NCI-H187 (cell line): ENCODE results near the gene GNRHR.
"Not testable (repeated sequence)": the region's sequence is repeated elsewhere in the genome, so short reads cannot be mapped to it uniquely, and the experiment has no call there.

Experiments used
- DNase-seq, 2 experiments: peaks; one replicate each; lab custom pipeline; 2025; lab: John Stamatoyannopoulos, UW

The GNRHR gene, protein sequence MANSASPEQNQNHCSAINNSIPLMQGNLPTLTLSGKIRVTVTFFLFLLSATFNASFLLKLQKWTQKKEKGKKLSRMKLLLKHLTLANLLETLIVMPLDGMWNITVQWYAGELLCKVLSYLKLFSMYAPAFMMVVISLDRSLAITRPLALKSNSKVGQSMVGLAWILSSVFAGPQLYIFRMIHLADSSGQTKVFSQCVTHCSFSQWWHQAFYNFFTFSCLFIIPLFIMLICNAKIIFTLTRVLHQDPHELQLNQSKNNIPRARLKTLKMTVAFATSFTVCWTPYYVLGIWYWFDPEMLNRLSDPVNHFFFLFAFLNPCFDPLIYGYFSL

DNA sequence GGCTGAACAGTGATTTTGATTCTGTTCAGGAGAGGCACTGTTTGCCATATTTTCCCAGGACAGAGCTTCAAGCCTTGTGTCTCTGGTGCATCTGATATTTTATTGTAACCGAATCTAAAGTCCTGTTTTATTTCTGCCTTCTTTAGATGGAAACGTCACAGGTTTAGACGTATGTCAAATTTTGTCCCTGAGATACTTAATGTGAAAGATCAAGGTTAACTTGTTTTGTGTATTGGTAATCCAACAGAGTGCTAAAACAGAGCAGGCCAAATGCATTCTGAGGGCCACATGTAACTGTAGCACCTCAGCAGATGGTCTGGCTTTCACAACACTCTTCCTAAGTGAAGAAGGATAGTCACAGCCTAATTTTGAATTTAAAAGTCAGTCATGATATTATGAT is at the start of gene GNRHR:
GNRHR (minus strand) TSS at position 101 of the 400 bp plus-strand sequence; CDS start at position 48, 53 bp downstream.
- DNase-seq, result no peak

DNA sequence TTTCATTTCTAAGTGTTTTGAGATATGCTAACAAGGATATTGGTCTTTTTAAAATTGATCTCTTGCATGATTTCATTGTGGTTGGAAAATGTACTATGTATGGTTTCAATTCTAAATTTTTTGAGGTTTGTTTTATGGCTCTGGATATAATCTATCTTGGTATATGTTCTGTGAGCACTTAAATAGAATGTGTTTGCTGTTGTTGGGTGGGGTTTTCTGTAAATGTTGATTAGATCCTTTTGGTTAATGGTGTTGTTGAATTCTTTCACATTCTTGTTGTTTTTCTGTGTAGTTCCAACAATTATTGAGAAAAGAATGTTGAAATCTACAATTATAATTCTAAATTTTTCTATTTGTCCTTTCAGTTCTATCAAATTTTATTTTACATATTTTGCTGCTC is 42.6 kb upstream of the GNRHR start:
- no peak for DNase-seq

DNA sequence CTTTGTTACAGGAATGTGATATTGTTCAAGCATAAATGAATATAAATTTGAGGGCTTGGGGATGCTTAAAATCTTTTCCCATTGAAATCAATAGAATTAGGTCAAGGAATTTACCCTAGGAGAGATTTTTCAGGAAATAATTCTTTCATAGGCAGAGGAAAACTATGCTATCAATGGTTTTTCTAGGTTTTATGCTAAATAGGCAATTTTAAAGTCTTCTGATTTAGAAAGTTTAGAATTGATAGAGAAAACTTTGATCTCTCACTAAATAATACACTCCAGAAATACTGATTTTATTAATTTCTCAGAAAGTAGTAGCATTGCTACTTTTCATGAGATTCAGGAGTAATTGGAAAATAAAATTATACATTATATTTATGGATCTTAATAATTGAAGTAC is 36.5 kb upstream of the GNRHR start:
- no peak for DNase-seq

DNA sequence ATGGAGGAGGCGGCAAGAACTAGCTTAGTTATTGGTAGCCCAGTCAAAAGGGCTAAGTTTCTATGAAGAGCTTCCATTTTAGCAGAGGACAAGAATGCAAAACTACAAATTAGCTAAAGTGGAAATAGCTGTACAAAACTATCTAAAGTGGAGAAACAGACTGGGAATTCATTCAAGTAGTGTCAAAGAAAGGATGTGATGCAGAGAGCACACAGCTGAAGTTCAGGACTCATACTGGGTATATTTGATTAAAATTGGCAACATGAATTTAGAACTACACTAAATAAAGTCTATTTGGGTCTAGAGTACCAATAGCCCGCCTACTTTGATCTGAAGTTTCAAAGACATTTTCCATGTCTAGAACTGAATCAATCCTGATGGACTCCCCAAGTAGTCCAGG is 33.1 kb upstream of the GNRHR start:
- DNase-seq, result no peak

DNA sequence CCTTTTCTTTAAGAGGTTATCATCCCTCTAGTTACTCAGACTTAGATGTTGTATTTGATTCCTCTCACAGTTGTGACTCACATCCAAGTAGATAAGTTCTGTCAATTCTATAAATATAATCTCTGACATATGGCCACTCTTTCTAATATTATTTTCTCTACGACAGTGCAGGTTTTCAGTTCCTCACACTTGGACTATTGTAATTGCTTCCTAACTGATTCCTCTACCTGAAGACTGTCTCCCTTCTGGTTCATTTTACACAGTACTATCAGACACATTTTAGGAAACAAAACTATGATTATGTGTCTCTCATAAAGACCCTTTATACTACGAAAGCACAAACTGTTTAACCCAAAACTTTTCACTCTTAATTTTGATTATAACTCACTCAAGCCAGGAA is 31.3 kb upstream of the GNRHR start:
- DNase-seq, result no peak

DNA sequence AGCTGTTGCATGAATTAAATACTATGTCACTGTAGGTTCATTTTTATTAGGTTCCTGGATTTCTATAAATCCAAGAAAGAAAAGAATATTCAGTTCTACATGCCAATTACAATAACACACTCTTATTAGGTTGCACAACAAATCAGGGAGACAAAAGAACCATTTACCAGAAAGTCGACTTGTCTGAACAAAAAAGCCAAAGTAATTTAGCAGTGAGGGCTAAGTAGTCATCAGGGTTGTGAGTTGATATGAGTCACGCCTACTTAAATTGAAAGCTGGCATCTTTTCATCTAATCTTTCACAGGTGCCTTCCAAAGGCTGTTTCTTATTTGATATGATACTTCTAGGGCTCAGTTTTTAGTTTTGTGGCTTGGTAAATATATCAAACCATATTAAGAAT is 25.4 kb upstream of the GNRHR start:
- no peak for DNase-seq

DNA sequence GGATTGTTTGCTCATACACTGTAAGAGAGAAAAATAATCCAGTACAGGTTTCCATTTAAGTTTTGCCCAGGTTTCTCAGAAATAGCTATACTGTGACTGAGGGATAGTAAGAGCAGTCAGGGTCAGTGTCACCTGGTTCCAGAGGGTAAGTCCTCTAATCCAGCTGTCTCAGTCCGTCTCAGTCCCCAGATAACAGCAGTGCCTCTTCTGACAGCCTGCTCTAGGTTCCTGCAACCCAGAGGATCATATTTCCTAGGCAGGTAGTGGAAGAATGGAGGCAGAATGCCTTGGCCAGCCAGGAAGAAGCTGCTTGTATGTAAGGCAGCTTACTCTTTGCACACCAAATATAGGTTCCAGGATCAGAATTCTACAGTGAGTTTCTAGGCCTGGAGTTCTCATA is 22.6 kb upstream of the GNRHR start:
- DNase-seq, result no peak

DNA sequence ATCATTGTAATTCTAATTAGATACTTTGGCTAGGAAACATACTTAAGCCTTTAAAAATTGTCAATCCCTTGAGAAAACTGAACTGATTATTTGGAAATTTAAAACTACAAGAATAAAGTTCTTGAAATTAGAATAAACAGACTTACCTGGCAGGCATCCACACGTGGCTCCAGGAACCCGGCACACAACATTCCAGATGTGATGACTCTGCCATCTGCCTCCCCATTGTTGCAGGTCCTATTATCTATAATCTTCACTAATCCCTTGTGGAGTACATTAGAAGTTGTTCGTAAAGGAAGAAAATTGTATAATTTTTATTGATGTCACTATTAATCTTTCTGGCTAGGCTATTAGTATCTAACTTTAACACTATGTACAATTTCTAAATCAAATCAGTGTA is 16.2 kb upstream of the GNRHR start:
- no peak for DNase-seq

DNA sequence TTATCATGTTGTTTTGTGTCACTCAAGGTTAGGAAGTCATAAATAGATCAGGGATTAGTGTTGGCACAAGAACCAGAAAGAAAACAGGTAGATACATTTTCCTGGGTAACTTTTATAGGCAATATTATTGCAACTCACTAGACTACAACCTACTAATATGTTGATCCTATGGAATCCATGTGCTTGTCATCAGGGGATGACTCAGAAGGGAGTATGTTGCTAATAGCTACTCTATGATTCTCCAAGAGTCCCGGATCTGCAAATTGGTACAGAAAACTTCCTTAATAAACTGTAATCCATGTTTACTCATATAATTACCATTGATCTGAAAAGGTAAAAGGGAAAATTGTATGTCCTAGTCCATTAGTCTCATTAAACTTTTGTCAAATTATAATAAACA is 11.7 kb upstream of the GNRHR start:
- no peak for DNase-seq

DNA sequence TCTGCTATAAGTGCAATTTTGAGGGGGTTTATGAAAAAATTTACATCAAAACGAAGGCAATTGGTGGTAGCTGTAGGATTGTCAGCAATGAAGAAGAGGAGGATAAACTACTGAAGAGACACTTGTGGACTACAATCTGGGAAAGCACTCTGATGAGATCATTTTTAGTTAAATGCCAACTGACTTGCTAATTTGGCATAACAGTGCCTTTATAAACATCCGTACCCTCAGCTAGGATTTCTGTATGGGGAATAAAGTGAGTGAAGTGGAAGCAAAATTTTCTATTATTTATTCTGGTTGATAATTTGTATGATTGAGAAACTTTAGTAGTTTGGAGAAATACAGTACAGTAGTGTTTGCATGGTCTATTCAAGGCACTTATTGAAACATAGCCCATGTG is 11.2 kb upstream of the GNRHR start:
- no peak for DNase-seq

DNA sequence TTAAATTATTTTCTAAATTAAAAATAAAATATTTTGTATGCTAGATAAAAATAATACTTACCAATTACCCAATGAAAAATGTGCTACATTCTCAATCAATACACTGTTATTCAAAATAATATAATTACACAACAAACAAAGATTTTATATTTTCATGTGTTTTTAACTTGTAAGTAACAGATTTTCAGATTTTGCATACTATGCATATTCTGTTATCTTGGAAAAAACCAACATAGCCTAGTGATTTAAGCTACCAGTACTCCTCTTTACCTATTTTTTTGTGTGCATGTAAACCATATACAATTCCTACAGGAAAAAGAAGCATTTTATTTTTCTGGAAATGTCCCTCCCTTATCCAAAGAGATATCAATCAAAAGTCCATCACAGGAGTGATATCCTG is 10.0 kb upstream of the GNRHR start:
- no peak for DNase-seq

DNA sequence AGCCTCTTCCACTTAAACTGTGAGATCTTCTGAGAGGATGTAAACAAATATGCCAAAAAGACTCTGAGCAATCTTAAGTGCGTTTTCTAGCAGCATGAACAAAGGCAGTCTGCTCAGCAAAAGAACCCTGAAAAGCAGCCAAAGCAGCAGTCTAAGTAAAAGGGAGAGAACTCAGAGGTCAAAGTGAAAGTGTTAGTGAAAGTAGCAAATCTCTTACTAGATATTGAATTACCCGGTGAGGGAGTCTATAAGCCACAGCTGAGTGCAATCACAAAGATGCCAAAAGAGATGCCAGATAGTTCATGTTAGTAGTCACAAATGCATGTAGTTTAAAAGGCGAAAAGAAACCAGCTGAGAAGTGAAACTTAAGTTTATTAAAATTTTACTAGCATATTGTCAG is 7.9 kb upstream of the GNRHR start:
- no peak for DNase-seq

DNA sequence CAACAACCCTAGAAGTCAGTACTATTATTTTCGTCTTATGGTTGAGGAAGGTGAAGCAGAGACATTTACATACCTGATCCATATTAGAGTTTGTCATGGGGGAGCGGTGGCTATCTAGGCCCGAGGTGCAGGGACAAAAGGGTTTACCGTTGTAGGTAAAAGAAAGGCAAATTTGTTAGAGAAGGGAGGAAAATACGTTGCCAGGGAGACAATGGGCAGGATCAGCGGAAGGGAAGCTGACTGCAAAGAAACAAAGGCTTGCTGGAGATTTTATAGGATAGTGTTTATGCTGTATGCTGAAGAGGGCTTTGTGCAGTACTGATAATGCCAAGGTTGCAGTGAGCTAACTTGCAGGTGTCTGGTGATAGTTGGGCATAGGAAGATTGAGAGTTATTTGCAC is 2.8 kb upstream of the GNRHR start:
- not testable (repeated sequence) for DNase-seq

DNA sequence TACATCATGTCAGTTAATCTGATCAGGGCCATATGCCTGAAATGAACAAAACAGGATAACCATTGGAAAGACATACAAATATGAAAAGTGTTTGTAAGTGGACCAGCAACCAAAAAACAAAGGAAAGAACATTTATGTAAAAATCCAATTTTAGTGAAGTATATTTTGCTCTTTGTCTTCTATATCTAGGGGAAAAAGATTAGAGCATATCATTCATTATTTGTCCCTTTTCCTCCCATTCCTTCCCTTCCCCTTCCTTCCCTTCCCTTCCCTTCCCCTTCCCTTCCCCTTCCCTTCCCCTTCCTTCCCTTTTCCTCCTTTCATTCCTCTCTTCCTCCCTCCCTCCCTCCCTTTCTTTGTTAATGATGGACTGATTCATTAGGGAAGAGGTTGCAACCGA is 1.8 kb upstream of the GNRHR start:
- no peak for DNase-seq

DNA sequence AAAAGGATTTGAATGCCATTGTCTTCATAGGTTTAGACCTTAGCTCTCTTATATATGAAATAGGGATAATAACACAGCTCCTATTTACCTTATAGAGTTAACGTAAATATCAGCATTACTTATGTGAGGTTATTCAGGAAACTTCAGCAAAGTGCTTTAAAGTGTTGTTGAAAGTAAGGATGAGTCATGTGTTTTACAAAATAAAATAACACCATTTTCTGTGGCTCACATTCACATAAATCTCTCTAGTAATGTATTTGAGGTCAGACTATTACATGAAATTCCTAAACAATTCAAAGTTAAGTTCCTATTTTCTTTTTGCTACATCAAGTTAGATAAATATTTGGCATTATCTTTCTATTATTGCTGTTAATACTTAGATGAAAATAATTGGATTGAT is 2.9 kb downstream of the GNRHR start:
- no peak for DNase-seq

DNA sequence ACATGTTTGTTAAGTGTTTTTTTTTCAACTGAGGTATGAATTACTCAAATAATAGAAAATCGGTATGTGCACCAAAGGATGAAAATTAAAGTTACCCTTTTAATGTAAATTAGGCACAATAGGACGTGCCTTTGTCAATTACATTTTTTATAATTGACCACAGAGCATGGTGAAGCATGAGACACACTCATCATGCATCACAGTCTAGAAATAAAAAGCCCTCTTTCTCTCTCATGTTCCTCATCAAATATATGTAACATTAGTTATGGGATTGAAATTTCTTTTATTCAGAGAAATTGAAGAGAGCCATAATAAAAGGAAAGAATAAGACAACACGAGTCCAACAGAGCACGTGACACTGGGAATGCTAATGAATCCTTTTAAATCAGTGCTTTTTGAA is 3.5 kb downstream of the GNRHR start:
- no peak for DNase-seq

DNA sequence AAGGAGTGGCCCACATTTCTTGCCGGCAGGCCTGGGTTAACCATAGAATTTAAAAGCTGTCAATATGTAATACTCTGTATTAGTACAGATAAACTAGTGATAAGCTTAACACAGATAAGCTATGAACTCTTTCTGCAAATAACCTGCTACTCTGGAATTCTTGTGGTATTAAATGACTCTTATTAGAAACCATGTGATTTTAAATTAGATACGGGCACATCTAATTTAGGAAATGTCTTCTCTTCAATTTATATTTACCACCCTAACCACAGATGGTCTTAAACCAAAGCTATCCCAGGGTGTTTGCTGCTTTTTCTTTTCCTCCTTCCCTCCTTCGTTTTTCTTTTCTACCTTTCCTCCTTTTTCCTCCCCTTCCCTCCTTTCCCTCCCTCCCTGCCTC is 4.9 kb downstream of the GNRHR start:
- no peak for DNase-seq

DNA sequence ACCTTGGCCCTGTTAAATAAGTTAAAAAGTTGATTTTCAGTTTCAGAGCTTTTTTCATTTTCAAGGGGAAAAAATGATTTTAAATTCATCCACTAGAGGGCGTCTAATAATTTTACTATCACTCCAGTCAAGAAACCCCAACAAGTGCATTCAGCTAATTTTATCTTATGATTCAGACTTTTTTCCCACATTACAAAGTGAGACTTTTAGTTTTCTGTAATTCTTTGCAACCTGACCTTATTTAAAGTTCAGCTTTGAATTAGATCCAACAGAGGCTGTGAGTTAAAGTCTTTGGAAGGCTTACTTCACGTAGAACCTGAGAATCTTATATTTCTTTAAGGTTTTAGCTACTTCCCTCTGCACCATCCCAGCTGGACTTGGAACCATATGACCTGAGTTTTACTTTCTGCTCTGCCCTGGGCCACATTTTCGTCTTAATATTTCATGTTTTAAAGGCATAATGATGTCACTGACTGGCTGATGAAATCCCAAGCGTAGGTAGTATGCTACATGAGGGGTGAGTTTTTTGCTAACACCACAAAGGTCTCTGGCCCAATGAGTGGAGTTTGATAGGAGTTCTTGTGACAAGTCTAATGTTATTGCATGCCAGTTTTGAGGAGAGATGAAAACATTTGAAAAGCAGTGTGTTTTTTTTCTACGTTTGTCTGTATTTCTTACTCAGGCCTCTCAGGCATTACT is 7.2 kb downstream of the GNRHR start:
- DNase-seq, result no peak

DNA sequence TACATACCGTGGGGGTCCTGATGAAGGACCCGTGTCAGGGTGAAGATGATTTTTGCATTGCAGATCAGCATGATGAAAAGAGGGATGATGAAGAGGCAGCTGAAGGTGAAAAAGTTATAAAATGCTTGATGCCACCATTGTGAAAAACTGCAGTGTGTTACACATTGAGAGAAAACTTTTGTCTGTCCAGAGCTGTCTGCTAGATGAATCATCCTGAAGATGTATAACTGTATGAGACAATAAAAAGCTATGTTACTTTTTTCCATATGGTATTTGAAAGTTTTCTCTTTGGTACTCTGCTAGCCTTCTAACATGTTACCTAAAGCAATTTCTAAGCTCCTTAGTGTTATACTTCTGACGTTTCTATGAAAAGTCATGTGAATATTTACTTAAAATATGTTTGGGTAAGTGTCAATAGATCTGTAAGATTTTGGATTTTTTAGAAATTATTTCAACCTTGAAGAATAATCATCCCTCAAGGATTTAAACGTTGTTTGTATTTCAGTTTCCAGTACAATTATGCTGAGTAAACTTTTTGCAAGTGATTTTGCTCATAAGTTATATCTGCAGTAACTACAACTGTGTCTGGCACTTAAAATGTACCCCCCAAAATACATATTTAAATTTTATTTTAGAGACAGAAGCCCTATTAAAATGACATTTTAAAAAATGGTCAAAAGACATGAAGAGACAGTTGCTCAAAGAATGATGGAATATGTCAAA is 9.5 kb downstream of the GNRHR start:
- DNase-seq, result no peak

DNA sequence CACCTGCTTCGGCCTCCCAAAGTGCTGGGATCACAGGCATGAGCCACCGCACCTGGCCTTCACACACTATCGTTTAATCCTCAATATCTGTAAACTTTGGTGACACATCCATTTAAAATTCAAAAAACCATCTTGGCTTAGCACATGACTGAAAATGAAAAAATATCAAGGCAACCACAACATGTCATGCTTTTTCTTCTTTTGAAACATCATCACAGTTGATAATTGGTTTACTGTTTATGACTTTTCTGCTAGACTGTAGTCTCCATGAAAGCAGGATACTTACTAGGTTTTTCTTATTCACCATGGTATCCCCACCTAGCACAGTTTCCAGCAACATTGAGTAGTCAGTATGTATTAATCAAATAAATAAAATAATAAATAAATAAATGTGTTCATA is 11.0 kb downstream of the GNRHR start:
- DNase-seq, result no peak

DNA sequence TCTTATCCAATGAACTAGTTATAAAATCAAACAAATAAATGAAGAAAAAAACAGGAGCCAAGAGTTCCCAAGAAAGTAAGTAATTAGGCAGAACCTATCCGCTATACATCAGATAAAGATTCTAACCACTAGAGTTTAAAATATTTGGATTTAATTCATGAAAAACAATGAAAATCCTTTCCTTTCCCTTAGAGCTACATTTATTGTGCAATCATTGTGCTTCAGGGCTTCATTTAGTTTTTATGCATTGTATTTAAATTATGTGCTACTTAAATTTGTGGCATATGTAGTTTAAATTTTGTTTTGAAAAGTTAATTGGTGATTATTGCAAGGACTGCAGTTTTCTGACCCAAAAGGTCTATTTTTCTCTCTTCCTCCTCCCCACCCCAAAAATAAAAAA is 17.9 kb downstream of the GNRHR start:
- no peak for DNase-seq

DNA sequence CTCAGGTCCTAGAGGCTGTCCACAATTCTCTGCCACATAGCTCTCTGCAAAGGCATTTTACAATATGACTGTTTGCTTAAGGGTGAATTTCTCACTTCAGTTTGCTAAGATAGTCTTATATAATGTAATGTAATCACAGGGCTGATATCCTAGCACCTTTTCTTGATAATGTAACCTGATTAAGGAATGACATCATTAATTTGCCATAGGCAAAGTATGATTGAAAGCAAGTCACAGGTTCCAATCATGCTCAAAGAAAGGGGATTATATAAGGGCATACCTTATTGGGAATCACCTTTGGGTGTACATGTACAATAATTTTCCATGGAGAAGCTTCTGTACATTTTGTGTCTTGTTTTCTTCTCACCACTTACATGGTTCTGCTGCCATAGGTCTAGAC is 18.9 kb downstream of the GNRHR start:
- no peak for DNase-seq

DNA sequence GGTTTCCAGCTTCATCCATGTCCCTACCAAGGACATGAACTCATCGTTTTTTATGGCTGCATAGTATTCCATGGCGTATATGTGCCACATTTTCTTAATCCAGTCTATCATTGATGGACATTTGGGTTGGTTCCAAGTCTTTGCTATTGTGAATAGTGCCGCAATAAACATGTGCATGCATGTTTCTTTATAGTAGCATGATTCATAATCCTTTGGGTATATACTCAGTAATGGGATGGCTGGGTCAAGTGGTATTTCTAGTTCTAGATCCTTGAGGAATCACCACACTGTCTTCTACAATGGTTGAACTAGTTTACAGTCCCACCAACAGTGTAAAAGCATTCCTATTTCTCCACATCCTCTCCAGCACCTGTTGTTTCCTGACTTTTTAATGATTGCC is 23.7 kb downstream of the GNRHR start:
- DNase-seq, result not testable (repeated sequence)
